IPS-18a (cell line): Measurements from ENCODE around the gene CHD5.

Source experiments
- H3K27ac ChIP-seq: one replicate; pipeline ENCODE4 v1.5.1; 2013; ENCODE audit warnings: low read length
- H3K27me3 ChIP-seq: one replicate; pipeline ENCODE4 v1.6.1; 2013; ENCODE audit warnings: mild to moderate bottlenecking, low read length; ENCODE audit not compliant: control insufficient read depth, insufficient read depth
- H3K36me3 ChIP-seq: one replicate; pipeline ENCODE4 v1.6.1; 2013; ENCODE audit warnings: low read depth, low read length; ENCODE audit not compliant: control insufficient read depth
- H3K4me1 ChIP-seq: one replicate; pipeline ENCODE4 v1.6.1; 2013; ENCODE audit warnings: low read depth, low read length; ENCODE audit not compliant: control insufficient read depth
- H3K4me3 ChIP-seq: one replicate; pipeline ENCODE4 v1.5.1; 2013; ENCODE audit warnings: low read length
- H3K9ac ChIP-seq: one replicate; pipeline ENCODE4 v1.6.1; 2013; ENCODE audit warnings: mild to moderate bottlenecking, low read length, moderate library complexity
- H3K9me3 ChIP-seq: one replicate; pipeline ENCODE4 v1.6.1; 2013; ENCODE audit warnings: low read depth, low read length; ENCODE audit not compliant: control insufficient read depth

CHD5 gene

DNA sequence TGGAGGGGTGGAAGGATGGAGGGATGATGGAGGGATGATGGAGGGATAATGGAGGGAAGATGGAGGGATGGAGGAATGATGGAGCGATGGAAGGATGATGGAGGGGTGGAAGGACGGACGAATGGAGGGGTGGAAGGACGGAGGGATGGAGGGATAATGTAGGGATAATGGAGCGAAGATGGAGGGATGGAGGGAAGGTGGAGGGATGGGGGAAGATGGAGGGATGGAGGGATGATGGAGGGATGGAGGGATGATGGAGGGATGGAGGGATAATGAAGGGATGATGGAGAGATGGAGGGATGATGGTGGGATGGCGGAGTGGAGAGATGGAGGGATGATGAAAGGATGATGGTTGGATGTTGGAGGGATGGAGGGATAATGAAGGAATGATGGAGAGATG, 73.1 kb downstream of the CHD5 start:
- H3K9me3 ChIP-seq: no peaks in the 10 kb centered on the region
- H3K36me3 ChIP-seq: no peaks in the 10 kb centered on the region
- no peaks in the 10 kb centered on the region for H3K4me1 ChIP-seq
- no peak overlapping the region for H3K4me3 ChIP-seq
- no peak overlapping the region for H3K9ac ChIP-seq
- no peak overlapping the region for H3K27ac ChIP-seq
- no peaks in the 10 kb centered on the region for H3K27me3 ChIP-seq

DNA sequence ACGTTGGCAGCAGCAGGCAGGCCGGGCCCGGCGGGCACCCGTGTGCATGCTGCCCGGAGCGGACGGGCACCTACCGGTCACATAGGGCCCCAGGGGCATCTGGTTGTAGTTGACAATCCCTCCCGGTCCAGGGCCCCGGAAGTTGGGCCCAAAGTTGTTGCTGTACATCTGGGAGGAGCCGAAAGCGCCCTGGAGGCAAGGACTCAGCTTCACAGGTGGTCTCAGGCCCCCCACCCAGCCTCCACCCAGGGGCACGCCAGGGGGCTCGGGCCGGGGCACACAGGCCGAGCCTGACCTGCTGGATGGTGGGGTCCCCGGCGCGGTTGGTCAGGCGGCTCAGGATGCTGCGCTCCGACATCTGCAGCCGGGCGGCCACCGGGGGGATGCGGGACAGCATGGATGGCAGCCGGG, 73.8 kb downstream of the CHD5 start:
- Histone ChIP-seq H3K36me3 (no peaks in the 10 kb centered on the region), H3K4me3 (no peak overlapping the region), H3K4me1 (no peaks in the 10 kb centered on the region), H3K9ac (no peak overlapping the region), H3K9me3 (no peaks in the 10 kb centered on the region), H3K27me3 (no peaks in the 10 kb centered on the region), H3K27ac (no peak overlapping the region)

DNA sequence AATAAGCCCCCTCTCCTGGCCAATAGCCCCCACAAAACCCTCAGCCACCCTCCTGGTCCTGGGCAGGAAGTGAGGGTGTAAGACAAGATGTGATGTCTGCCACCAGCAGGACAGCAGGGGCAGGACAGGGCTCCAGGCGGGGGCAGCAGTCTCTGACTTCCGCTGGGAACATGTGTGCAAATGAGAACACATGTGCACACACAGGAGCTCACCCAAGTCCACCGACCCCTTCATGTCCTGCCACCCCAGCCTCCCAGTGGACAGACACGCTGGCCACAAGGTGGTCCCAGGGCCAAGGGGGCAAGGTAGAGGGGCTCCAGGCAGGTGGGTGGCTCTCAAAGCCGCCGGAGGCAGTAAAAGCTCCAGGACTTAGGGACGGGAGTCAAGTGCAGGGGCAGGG, 74.4 kb downstream of the CHD5 start:
- Histone ChIP-seq H3K9me3 (no peaks in the 10 kb centered on the region), H3K4me1 (no peaks in the 10 kb centered on the region), H3K27me3 (no peaks in the 10 kb centered on the region), H3K9ac (no peak overlapping the region), H3K27ac (no peak overlapping the region), H3K4me3 (no peak overlapping the region), H3K36me3 (no peaks in the 10 kb centered on the region)

DNA sequence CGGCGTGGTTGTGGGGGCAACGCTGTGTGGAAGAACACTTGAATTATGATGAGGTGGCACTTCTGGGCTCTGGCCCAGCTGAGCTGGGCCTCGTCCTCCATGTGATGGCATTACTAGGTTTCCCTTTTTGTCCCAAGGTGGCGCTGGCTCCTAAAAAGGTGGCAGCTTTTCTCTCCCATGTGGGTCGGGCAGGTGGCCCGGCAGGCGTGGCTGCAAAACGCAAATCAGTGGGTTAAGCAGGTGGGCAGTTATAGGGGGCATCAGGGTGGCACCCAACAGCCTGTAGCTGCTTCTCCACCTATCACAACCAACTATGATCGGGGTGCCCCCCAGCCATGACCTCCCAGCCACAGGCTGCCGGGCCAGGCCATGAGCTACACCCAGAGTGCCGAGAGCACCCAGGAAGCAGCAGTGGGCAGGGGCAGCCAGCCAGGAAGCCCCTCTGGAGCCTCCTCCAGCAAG, 74.9 kb downstream of the CHD5 start:
- Histone ChIP-seq H3K27ac (no peak overlapping the region), H3K4me1 (no peaks in the 10 kb centered on the region), H3K9me3 (no peaks in the 10 kb centered on the region), H3K27me3 (no peaks in the 10 kb centered on the region), H3K4me3 (no peak overlapping the region), H3K9ac (no peak overlapping the region), H3K36me3 (no peaks in the 10 kb centered on the region)

DNA sequence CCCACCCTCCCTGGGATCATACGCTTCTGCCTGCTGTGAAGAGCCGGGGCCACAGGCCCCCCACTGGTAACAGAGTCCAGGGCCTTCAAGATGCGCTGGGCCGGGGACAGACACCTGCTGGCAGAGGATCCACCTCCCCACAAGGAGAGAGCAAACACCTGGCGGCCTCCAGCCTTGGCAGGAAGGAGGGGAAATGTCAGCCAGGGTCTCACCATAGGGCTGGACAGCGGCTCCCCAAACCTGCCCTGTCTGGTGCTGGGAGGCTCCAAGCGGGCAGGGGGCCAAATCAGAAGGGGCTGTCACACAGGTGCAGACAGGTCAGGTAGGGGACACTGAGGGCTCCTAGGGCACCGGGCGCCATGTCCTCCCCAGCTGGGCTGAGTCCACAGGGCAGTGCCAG, 75.5 kb downstream of the CHD5 start:
- Histone ChIP-seq H3K4me1 (no peaks in the 10 kb centered on the region), H3K27ac (no peak overlapping the region), H3K4me3 (no peak overlapping the region), H3K36me3 (no peaks in the 10 kb centered on the region), H3K27me3 (no peaks in the 10 kb centered on the region), H3K9me3 (no peaks in the 10 kb centered on the region), H3K9ac (no peak overlapping the region)

DNA sequence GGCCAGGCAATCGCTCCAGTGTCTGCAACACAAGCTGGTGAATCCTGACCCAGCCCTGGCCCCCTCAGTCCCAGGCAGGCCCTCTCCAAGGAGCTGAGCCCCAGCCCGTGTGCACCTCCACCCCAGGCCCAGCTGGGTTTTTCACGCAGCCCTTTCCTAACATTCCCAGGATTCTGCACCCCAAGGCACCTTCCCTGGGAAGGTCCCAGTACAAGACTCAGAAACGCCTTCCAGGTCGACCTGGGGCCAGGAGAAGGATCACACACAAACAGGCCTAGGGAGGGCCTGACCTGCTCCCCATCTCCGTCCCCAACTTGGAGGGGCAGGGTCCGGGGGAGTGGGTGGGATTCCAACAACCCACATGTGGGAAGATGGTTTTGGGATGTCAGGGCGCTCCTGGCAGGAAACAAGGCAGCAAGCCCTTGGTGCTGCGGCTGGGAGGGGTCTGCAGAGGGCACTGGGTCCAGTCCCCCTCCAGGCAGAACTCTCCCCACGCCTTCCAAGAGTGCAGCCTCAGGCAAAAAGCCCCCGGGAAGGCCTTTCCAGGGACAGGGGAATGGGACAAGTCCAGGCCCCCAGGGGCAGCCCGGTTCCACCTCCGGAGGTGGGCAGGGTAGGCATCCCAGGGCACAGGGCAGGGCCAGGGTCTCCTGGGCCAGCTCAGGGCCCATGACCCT, 76.1 kb downstream of the CHD5 start:
- Histone ChIP-seq H3K36me3 (no peaks in the 10 kb centered on the region), H3K9ac (no peak overlapping the region), H3K4me3 (no peak overlapping the region), H3K4me1 (no peaks in the 10 kb centered on the region), H3K9me3 (no peaks in the 10 kb centered on the region), H3K27ac (no peak overlapping the region), H3K27me3 (no peaks in the 10 kb centered on the region)

DNA sequence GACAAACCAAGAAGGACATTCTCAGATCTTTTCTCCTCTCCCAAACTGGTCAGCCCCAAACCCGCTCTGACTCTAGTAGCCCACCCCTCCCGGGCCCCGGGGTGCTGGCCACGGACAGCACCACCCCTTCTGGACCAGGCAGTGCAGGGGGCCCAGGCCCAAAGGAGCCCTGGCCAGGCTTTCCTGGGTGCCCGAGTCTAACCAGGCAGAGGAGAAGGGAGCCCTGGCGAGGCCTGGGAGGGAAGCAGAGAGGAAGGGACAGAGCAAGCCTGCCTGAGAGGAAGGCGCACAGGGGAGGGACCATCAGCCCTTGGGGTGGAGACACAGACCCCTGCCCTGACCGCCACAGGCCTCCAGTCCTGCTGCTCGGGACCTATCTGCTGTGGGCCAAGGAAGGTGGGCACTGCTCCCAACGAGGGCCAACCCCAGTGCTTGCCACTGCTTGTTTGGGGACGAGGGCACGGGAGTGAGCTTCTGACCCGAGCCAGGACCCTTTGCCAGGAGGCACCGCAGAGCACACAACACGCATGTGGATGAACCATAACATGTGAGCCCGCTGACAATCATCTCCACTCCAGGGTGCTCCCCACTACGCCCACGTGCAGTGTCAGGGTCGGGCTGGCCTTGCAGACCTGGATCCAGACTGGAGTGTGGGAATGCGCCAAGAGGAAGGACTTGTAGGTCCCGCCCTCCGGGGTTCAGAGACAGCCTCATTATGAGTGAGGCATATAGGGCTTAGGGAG, 76.8 kb downstream of the CHD5 start:
- no peaks in the 10 kb centered on the region for H3K36me3 ChIP-seq
- H3K27ac ChIP-seq: no peak overlapping the region
- no peaks in the 10 kb centered on the region for H3K27me3 ChIP-seq
- H3K9ac ChIP-seq: no peak overlapping the region
- no peaks in the 10 kb centered on the region for H3K9me3 ChIP-seq
- no peaks in the 10 kb centered on the region for H3K4me1 ChIP-seq
- H3K4me3 ChIP-seq: no peak overlapping the region

DNA sequence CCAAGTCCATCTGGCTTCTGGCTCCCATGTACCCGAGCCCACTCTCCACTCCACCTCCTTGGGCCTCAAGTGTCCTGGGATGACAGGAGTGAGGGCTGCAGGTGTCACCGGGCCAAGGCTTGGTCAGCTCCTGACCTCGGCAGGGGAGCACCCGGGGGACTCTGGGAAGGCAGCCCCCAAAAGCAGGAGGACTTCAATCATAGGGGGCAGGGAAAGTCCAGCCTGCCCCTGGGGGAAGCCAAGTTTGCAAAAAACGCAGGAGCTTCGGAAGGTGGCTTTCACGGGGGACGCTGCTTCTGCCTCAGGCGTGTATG, 77.6 kb downstream of the CHD5 start:
- H3K36me3 ChIP-seq: no peaks in the 10 kb centered on the region
- no peak overlapping the region for H3K9ac ChIP-seq
- no peak overlapping the region for H3K27ac ChIP-seq
- H3K27me3 ChIP-seq: no peaks in the 10 kb centered on the region
- no peak overlapping the region for H3K4me3 ChIP-seq
- H3K4me1 ChIP-seq: no peaks in the 10 kb centered on the region
- no peaks in the 10 kb centered on the region for H3K9me3 ChIP-seq

DNA sequence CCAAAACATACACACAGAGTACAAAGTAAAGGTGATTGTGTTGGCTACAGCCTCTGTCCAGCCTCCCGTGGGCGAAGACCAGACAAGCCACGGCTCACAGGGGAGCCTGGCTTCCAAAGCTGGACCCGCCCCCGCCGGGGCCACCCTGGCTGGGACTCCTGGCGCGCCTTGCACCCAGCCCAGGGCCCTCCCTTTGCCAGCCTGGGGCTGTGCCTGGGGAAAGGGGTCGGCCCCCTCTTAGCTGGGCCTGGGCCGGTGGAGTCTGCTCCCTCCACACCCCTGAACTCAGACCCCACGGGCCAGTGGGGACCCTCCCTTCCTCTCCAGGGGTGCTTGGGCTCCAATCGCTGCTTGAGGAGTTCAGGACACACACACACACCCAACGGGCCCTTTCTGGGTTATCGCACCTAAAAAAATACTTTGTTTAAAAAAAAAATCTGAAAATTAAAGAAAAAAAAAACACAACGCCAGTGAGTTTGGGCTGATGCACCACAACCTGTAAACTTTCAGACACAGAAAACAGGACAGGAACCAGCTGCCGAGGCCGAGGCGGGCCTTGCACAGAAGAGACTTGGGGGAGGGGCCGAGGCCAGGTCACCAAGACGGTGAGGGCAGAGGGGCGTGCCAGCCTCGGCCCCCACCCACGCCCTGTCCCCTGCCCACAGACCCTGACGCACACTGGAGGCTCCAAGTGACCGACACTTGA, 78.1 kb downstream of the CHD5 start:
- H3K27me3 ChIP-seq: no peaks in the 10 kb centered on the region
- no peaks in the 10 kb centered on the region for H3K4me1 ChIP-seq
- H3K27ac ChIP-seq: no peak overlapping the region
- no peak overlapping the region for H3K4me3 ChIP-seq
- no peaks in the 10 kb centered on the region for H3K9me3 ChIP-seq
- H3K36me3 ChIP-seq: no peaks in the 10 kb centered on the region
- no peak overlapping the region for H3K9ac ChIP-seq

DNA sequence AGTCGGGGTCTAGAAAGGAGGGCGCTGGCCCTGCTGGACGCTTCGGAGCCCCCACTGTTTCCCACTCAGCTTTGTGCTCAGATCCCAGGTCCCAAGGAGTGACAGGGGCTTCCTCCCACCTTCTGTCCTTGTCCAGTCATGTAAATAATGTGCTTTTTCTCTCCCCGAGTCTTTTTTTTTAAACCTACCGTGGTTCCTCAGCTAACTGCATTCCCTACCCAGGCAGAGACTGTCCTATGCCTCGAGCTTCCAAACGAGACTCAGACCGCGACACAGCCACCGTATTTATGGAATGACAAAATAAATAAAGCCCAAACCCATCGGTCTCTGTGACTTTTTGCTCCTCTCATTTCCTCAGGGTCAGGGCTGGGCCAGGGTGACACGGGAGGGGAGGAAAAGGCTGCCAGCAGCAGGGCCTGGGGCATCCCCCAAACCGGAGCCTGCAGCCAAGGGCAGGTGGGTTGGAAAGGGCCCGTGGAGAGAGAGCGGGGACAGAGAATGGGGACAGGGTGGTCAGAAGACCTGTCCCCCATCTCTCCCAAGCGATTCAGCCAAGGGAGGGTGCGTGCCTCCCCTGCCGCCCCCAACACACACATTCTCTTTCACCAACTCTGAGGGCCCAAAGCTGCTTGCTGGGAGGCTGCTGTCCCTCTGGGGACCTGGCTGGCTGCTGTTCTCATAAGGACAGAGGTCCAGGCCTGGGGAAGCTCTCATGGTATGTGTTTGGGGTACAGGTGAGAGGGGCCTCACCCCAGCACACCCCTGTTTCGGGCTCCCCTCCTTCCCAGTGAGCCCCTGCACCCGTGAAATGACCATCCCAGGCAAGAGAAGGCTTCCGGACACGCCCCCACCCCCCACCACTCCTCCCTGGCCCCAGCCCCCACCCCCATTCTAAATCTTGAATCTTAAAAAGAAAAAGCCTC, 79.0 kb downstream of the CHD5 start:
- H3K27ac ChIP-seq: no peak overlapping the region
- no peaks in the 10 kb centered on the region for H3K27me3 ChIP-seq
- no peak overlapping the region for H3K4me3 ChIP-seq
- no peaks in the 10 kb centered on the region for H3K9me3 ChIP-seq
- H3K4me1 ChIP-seq: no peaks in the 10 kb centered on the region
- H3K9ac ChIP-seq: no peak overlapping the region
- H3K36me3 ChIP-seq: no peaks in the 10 kb centered on the region
